Stomach (tissue), 9 donors: ENCODE results near the gene NRG3. TPM values are rescaled to one million over a fixed set of nuclear protein-coding genes. Genes with fewer than 3 reads are reported as not detected.

Source experiments
- DNase-seq, 2 donors: peaks; one replicate each; pipeline versions ENCODE4 v3.0.0 to v3.0.0-alpha.2; 2013 to 2019
- H3K27ac ChIP-seq, 5 donors: fragments of 200-600 bp in 4 of 5; sonication (generic) in 4 of 5; one replicate each; pipeline ENCODE4 v1.5.1; 2013 to 2019; ENCODE audit warnings: mild to moderate bottlenecking in 1 of 5, moderate library complexity in 1 of 5
- H3K27me3 ChIP-seq, 3 donors: fragments of 200-600 bp; sonication (generic); one replicate each; pipeline ENCODE4 v1.5.1; 2017 to 2019; ENCODE audit warnings: mixed run types in 1 of 3
- H3K36me3 ChIP-seq, 4 donors: fragments of 200-600 bp; sonication (generic); 1 replicate in 3 of 4; 2 replicates in 1 of 4; pipeline ENCODE4 v1.5.1; 2016 to 2019
- H3K4me1 ChIP-seq, 4 donors: fragments of 200-600 bp; sonication (generic); one replicate each; pipeline ENCODE4 v1.5.1; 2016 to 2019
- H3K4me3 ChIP-seq, 4 donors: fragments of 200-600 bp; sonication (generic) in 3 of 4; one replicate each; pipeline ENCODE4 v1.5.1; 2016 to 2019; ENCODE audit warnings: mild to moderate bottlenecking in 1 of 4
- H3K9me3 ChIP-seq, 4 donors: fragments of 200-600 bp; sonication (generic); one replicate each; pipeline ENCODE4 v1.5.1; 2016 to 2019
- CTCF ChIP-seq, 7 experiments: fragments of 450-650 bp in 4 of 7; fragments of 200-600 bp in 3 of 7; sonication (generic) in 3 of 7; IDR thresholded peaks; one replicate each; pipeline ENCODE4 v1.5.1; 2016 to 2019; ENCODE audit warnings: antibody characterized with exemption in 7 of 7, control low read depth in 2 of 7, mild to moderate bottlenecking in 1 of 7
- EP300 ChIP-seq: sonication (generic); formaldehyde crosslinking; IDR thresholded peaks from one replicate; pipeline ENCODE4 v1.6.1; 2017; ENCODE audit warnings: antibody characterized with exemption
- POLR2A ChIP-seq, 4 donors: fragments of 450-650 bp; IDR thresholded peaks; one replicate each; pipeline ENCODE4 v1.6.1; 2016; ENCODE audit warnings: antibody characterized with exemption in 4 of 4, control low read depth in 2 of 4, mild to moderate bottlenecking in 1 of 4, moderate library complexity in 1 of 4
- POLR2AphosphoS5 ChIP-seq, 3 donors: sonication (generic); formaldehyde crosslinking; IDR thresholded peaks; one replicate each; pipeline ENCODE4 v1.6.1; 2016; ENCODE audit warnings: antibody characterized with exemption in 3 of 3
- WGBS, 5 donors: extraction: QIAGEN DNeasy Blood & Tissue Kit in 3 of 5; methylation state at CpG; one replicate each; pipeline versions ENCODE4 v1.1.5 to v1.1.7; 2013 to 2018; 5-methylcytosine and 5-hydroxymethylcytosine counted together
- intact Hi-C: fragments of 100-400 bp; cut with DNase I; formaldehyde crosslinking; loops from one replicate; pipeline ENCODE4 v1.15.1; 2023; ENCODE audit warnings: low total_unique reads
- polyA plus RNA-seq, 3 donors: library from polyadenylated mRNA; stranded (reverse); fragments of 200-250 nt; gene quantifications; one replicate each; pipeline ENCODE4 v1.2.3, GENCODE V29; 2013
- total RNA-seq, 5 donors: library from RNA; depleted of rRNA; stranded (reverse); fragments of >200 nt; gene quantifications; one replicate each; pipeline versions ENCODE4 v1.1.0 to v1.2.3, GENCODE V29; 2014 to 2016
- donor health status: healthy with polysubstance abuse.
- donor health status: Bipolar disorder and iron deficiency.
- donor health status: healthy.

The NRG3 gene
- total and polyA plus RNA-seq, 8 donors: 0.08 to 2.5 (median 0.52) TPM; not detected in 4

- no peaks in the 10 kb centered on the region for H3K9me3 ChIP-seq
- no peak for TF ChIP-seq POLR2A (IDR thresholded peaks at IDR 0.05)
- TF ChIP-seq CTCF (IDR thresholded peaks at IDR 0.05): no peak
- TF ChIP-seq EP300: no peak
- TF ChIP-seq POLR2AphosphoS5 (IDR thresholded peaks at IDR 0.05): no peak
- peaks cover 0 to 17% (median 3%) of the 10 kb centered on the region in 4 donors for H3K4me1 ChIP-seq
- H3K4me3 ChIP-seq: no peak overlapping the region
- DNase-seq: peak in 1 of 2 donors; percentile 13
- no peaks in the 10 kb centered on the region for H3K27me3 ChIP-seq
- intact Hi-C loops: no loop called here
- H3K27ac ChIP-seq: no peak overlapping the region
- H3K36me3 ChIP-seq: no peaks in the 10 kb centered on the region
Measured at GRCh38 chr10:82625512-82626189, 750.7 kb downstream of the NRG3 start.

GRCh38 chr10:82628373-82628772, 753.4 kb downstream of the NRG3 start:
- Histone ChIP-seq H3K36me3 (no peaks in the 10 kb centered on the region), H3K4me3 (no peak overlapping the region), H3K9me3 (no peaks in the 10 kb centered on the region), H3K4me1 (peaks cover 0 to 17% (median 3%) of the 10 kb centered on the region in 4 donors), H3K27ac (no peak overlapping the region), H3K27me3 (no peaks in the 10 kb centered on the region)
- TF ChIP-seq POLR2AphosphoS5 (IDR thresholded peaks at IDR 0.05) (no peak), EP300 (no peak), POLR2A (IDR thresholded peaks at IDR 0.05) (no peak), CTCF (IDR thresholded peaks at IDR 0.05) (no peak)
- 16 to 27% (median 24%) methylated on average over 3 of the region's 3 CpGs for WGBS, 5 donors
- intact Hi-C loops: no loop called here
- peak in 1 of 2 donors; percentile 37 for DNase-seq

- Histone ChIP-seq H3K4me1 (no peaks in the 10 kb centered on the region), H3K27me3 (no peaks in the 10 kb centered on the region), H3K4me3 (no peak overlapping the region), H3K27ac (no peak overlapping the region), H3K9me3 (no peaks in the 10 kb centered on the region), H3K36me3 (no peaks in the 10 kb centered on the region)
- intact Hi-C loops: no loop called here
- 29 to 49% (median 38%) methylated on average over 1 of the region's 1 CpG for whole genome bisulfite sequencing, 5 donors
- DNase-seq: no peak
- no peak for TF ChIP-seq POLR2AphosphoS5 (IDR thresholded peaks at IDR 0.05)
Measured at GRCh38 chr10:82643076-82643475, 768.1 kb downstream of the NRG3 start.

- Histone ChIP-seq H3K9me3 (no peaks in the 10 kb centered on the region), H3K4me3 (no peak overlapping the region), H3K36me3 (no peaks in the 10 kb centered on the region), H3K4me1 (no peaks in the 10 kb centered on the region), H3K27me3 (no peaks in the 10 kb centered on the region), H3K27ac (no peak overlapping the region)
- TF ChIP-seq CTCF (IDR thresholded peaks at IDR 0.05) (no peak), EP300 (no peak), POLR2A (IDR thresholded peaks at IDR 0.05) (no peak), POLR2AphosphoS5 (IDR thresholded peaks at IDR 0.05) (no peak)
- intact Hi-C loops: no loop called here
- 68 to 85% (median 76%) methylated on average over 5 of the region's 5 CpGs for WGBS, 5 donors
- DNase-seq: no peak
Measured at GRCh38 chr10:82643601-82644000, 768.6 kb downstream of the NRG3 start.

GRCh38 chr10:82645221-82645620, 770.2 kb downstream of the NRG3 start:
- TF ChIP-seq POLR2AphosphoS5 (IDR thresholded peaks at IDR 0.05): no peak
- TF ChIP-seq EP300: no peak
- no peak for TF ChIP-seq POLR2A (IDR thresholded peaks at IDR 0.05)
- TF ChIP-seq CTCF (IDR thresholded peaks at IDR 0.05): no peak
- Histone ChIP-seq H3K4me3 (no peak overlapping the region), H3K27me3 (no peaks in the 10 kb centered on the region), H3K4me1 (no peaks in the 10 kb centered on the region), H3K9me3 (no peaks in the 10 kb centered on the region), H3K27ac (no peak overlapping the region), H3K36me3 (no peaks in the 10 kb centered on the region)
- intact Hi-C loops: no loop called here
- no peak for DNase-seq
